ENCODE data around the gene DSN1. TPM values are rescaled to one million over a fixed set of nuclear protein-coding genes. Genes with fewer than 3 reads are reported as not detected.
A peak's percentile ranks its signal among the peaks of the same experiment; 100 is the strongest.

DSN1 gene
- total RNA-seq, 1 donor from 2014 or later = 4.7 TPM

GRCh38 chr20:36773107-36773596 is 411 bp downstream of the DSN1 start:
- TF ChIP-seq POLR2AphosphoS5 (IDR thresholded peaks at IDR 0.05; ENCODE audit: insufficient read depth in 1 of 2, low read depth in 1 of 2) (no peak), CTCF (IDR thresholded peaks at IDR 0.05) (no peak), POLR2A (IDR thresholded peaks at IDR 0.05) (no peak)
- H3K4me1 ChIP-seq = peaks cover 22% of the 10 kb centered on the region
- intact Hi-C loops (cut with DNase I) = loop anchor here (5.0 kb wide), 2 partner anchors 59 to 89 kb away; a partner anchor contains a TSS

GRCh38 chr20:36770680-36771079 is 2.9 kb downstream of the DSN1 start:
- DNase-seq (ENCODE audit: extremely low spot score in 2 of 2) = no peak

More at GRCh38 chr20:36773107-36773596, 411 bp downstream of the DSN1 start:
- Histone ChIP-seq H3K36me3 (no peaks in the 10 kb centered on the region), H3K9me3 (no peaks in the 10 kb centered on the region), H3K27me3 (no peaks in the 10 kb centered on the region), H3K27ac (peak overlapping the region; percentile 99), H3K4me3 (peak overlapping the region; percentile 54 to 68)
- DNase-seq (ENCODE audit: extremely low spot score in 2 of 2) = no peak

GRCh38 chr20:36768768-36769430 is 4.7 kb downstream of the DSN1 start:
- no peaks in the 10 kb centered on the region for H3K27me3 ChIP-seq
- H3K27ac ChIP-seq = no peak overlapping the region
- H3K4me3 ChIP-seq = no peak overlapping the region
- no peaks in the 10 kb centered on the region for H3K36me3 ChIP-seq
- intact Hi-C loops (cut with DNase I) = no loop called here
- no peak for DNase-seq (ENCODE audit: extremely low spot score in 2 of 2)
- TF ChIP-seq CTCF (IDR thresholded peaks at IDR 0.05) = no peak
- TF ChIP-seq POLR2AphosphoS5 (IDR thresholded peaks at IDR 0.05; ENCODE audit: insufficient read depth in 1 of 2, low read depth in 1 of 2) = no peak
- TF ChIP-seq POLR2A (IDR thresholded peaks at IDR 0.05) = no peak
- no peaks in the 10 kb centered on the region for H3K9me3 ChIP-seq
- H3K4me1 ChIP-seq = peaks cover 9% of the 10 kb centered on the region

More at GRCh38 chr20:36770680-36771079, 2.9 kb downstream of the DSN1 start:
- no peaks in the 10 kb centered on the region for H3K9me3 ChIP-seq
- intact Hi-C loops (cut with DNase I) = loop anchor here (5.0 kb wide), 2 partner anchors 62 to 92 kb away; a partner anchor contains a TSS
- H3K27ac ChIP-seq = no peak overlapping the region
- H3K4me1 ChIP-seq = peaks cover 22% of the 10 kb centered on the region
- TF ChIP-seq CTCF (IDR thresholded peaks at IDR 0.05) = no peak
- TF ChIP-seq POLR2A (IDR thresholded peaks at IDR 0.05) = no peak
- TF ChIP-seq POLR2AphosphoS5 (IDR thresholded peaks at IDR 0.05; ENCODE audit: insufficient read depth in 1 of 2, low read depth in 1 of 2) = no peak
- H3K4me3 ChIP-seq = no peak overlapping the region
- H3K36me3 ChIP-seq = no peaks in the 10 kb centered on the region
- H3K27me3 ChIP-seq = no peaks in the 10 kb centered on the region

- Histone ChIP-seq H3K4me1 (no peaks in the 10 kb centered on the region), H3K9me3 (no peaks in the 10 kb centered on the region), H3K27me3 (no peaks in the 10 kb centered on the region), H3K27ac (no peak overlapping the region), H3K36me3 (no peaks in the 10 kb centered on the region), H3K4me3 (no peak overlapping the region)
- DNase-seq (ENCODE audit: extremely low spot score in 2 of 2) = no peak
- intact Hi-C loops (cut with DNase I) = no loop called here
- TF ChIP-seq CTCF (IDR thresholded peaks at IDR 0.05) (no peak), POLR2AphosphoS5 (IDR thresholded peaks at IDR 0.05; ENCODE audit: insufficient read depth in 1 of 2, low read depth in 1 of 2) (no peak), POLR2A (IDR thresholded peaks at IDR 0.05) (no peak)
Measured at GRCh38 chr20:36761125-36761524, 12.4 kb downstream of the DSN1 start.

- no peaks in the 10 kb centered on the region for H3K4me1 ChIP-seq
- no peak for DNase-seq (ENCODE audit: extremely low spot score in 2 of 2)
- H3K27ac ChIP-seq = no peak overlapping the region
- H3K4me3 ChIP-seq = no peak overlapping the region
- TF ChIP-seq POLR2A (IDR thresholded peaks at IDR 0.05) (no peak), CTCF (IDR thresholded peaks at IDR 0.05) (no peak), POLR2AphosphoS5 (IDR thresholded peaks at IDR 0.05; ENCODE audit: insufficient read depth in 1 of 2, low read depth in 1 of 2) (no peak)
- no peaks in the 10 kb centered on the region for H3K27me3 ChIP-seq
- no peaks in the 10 kb centered on the region for H3K36me3 ChIP-seq
- H3K9me3 ChIP-seq = no peaks in the 10 kb centered on the region
- intact Hi-C loops (cut with DNase I) = no loop called here
Measured at GRCh38 chr20:36760647-36761046, 12.9 kb downstream of the DSN1 start.

Data from vagina (tissue), 2 donors.